Measurements from ENCODE around the gene CEP57L1.

DNA sequence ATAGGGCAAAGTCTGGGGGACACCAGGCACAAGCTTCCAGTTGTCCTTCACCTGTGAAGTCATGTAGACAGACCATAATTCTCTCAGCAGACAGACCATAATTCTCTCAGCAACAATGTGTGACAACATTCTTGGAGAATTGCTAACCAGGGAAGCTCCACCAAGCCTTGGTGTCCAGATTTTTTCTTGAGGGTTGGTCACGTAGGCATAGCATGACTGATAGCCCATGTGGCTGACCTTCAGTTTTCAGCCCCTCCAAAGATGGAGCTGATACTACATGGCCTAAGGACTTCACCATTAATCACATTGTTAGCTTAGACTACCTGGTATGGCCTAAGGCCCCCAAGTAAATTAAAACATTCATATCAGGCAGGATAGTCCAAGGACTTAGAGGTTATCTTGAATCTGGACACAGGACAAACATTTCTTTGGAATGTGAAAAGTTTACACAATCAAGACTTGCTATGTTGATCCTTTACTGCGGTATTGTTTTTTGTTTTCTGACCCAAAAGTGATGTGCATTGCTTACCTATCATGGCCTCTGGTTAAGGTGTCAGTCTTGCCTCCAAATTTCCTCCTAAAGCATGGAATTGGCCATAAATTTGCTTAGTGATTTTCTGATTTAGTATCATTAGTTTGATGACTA is 76.9 kb downstream of the CEP57L1 start:
- TF ChIP-seq, protein P1, sequence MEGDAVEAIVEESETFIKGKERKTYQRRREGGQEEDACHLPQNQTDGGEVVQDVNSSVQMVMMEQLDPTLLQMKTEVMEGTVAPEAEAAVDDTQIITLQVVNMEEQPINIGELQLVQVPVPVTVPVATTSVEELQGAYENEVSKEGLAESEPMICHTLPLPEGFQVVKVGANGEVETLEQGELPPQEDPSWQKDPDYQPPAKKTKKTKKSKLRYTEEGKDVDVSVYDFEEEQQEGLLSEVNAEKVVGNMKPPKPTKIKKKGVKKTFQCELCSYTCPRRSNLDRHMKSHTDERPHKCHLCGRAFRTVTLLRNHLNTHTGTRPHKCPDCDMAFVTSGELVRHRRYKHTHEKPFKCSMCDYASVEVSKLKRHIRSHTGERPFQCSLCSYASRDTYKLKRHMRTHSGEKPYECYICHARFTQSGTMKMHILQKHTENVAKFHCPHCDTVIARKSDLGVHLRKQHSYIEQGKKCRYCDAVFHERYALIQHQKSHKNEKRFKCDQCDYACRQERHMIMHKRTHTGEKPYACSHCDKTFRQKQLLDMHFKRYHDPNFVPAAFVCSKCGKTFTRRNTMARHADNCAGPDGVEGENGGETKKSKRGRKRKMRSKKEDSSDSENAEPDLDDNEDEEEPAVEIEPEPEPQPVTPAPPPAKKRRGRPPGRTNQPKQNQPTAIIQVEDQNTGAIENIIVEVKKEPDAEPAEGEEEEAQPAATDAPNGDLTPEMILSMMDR (IDR thresholded peaks at IDR 0.05 in 8 of 11, conservative IDR thresholded peaks at IDR 0.05 in 3 of 11) = no peak
- no peak for TF ChIP-seq POLR2AphosphoS5 (IDR thresholded peaks at IDR 0.05)
